GM12878 (cell line): ENCODE data around the gene CHD1L. TPM values are rescaled to one million over a fixed set of nuclear protein-coding genes. Genes with fewer than 3 reads are reported as not detected.
A peak's percentile ranks its signal among the peaks of the same experiment; 100 is the strongest.

Experiments
- ATAC-seq: fragments of 200-7000 bp; cut with Tn5 transposase; 3 replicates; pipeline ENCODE4 v1.9.1; 2020; ENCODE audit warnings: mild to moderate bottlenecking, moderate library complexity
- BruUV-seq: library from RNA; stranded (reverse); fragments of 400-500 nt; replicated peaks from 2 replicates; lab custom pipeline; 2021; lab: Mats Ljungman, UMichigan
- CTCF ChIA-PET: fragments of 300-600 bp; sonication (Branson Sonifier 250); formaldehyde crosslinking; extraction: SDS; loops from one replicate; lab custom pipeline; 2021; ENCODE audit warnings: inconsistent platforms; lab: Yijun Ruan, JAX
- POLR2A ChIA-PET: fragments of 350-600 bp; formaldehyde crosslinking; extraction: SDS; loops from one replicate; lab custom pipeline; 2021; ENCODE audit warnings: inconsistent platforms; lab: Charles Lee
- RAD21 ChIA-PET: fragments of 300-600 bp; sonication (Branson Sonifier 250); formaldehyde crosslinking; loops from one replicate; lab custom pipeline; 2023; ENCODE audit warnings: antibody characterized with exemption; ENCODE audit not compliant: unreplicated experiment; lab: Charles Lee
- SMC1A ChIA-PET: fragments of 300-600 bp; sonication (Branson Sonifier 250); formaldehyde crosslinking; loops from one replicate; lab custom pipeline; 2023; ENCODE audit not compliant: unreplicated experiment, uncharacterized antibody; lab: Charles Lee
- DNase-seq: peaks from one replicate; pipeline ENCODE4 v3.0.0-alpha.2; 2011; ENCODE audit warnings: low read depth, low spot score
- FAIRE-seq: peaks from 3 replicates; lab custom pipeline; 2011; peaks lifted over from hg19 to GRCh38; lab: Jason Lieb, UNC
- H2AFZ ChIP-seq: 2 replicates; pipeline ENCODE4 v1.6.0; 2011; ENCODE audit warnings: low read depth, low read length, control low read depth; ENCODE audit not compliant: control insufficient read depth
- H3K27ac ChIP-seq: 2 replicates; pipeline ENCODE4 v1.5.1; 2011; ENCODE audit warnings: control low read depth; ENCODE audit not compliant: control insufficient read depth, insufficient read depth
- H3K27me3 ChIP-seq, 2 experiments: replicated peaks in 1 of 2; 2 replicates each; pipeline versions ENCODE4 v1.6.0 to v1.6.1; 2011; ENCODE audit warnings: low read length in 1 of 2; ENCODE audit not compliant: control insufficient read depth in 2 of 2, insufficient read depth in 2 of 2
- H3K36me3 ChIP-seq, 2 experiments: 2 replicates each; pipeline ENCODE4 v1.5.1; 2011; ENCODE audit warnings: low read length in 1 of 2; ENCODE audit not compliant: control insufficient read depth in 2 of 2, insufficient read depth in 2 of 2
- H3K4me1 ChIP-seq: 2 replicates; pipeline ENCODE4 v1.6.1; 2011; ENCODE audit warnings: mild to moderate bottlenecking, low read length, moderate library complexity, mixed read lengths; ENCODE audit not compliant: control insufficient read depth, insufficient read depth
- H3K4me2 ChIP-seq: 2 replicates; pipeline ENCODE4 v1.6.0; 2011; ENCODE audit warnings: control low read depth; ENCODE audit not compliant: control insufficient read depth, insufficient read depth
- H3K4me3 ChIP-seq: fragments of 200-600 bp; sonication (generic); 2 replicates; pipeline ENCODE4 v1.5.1; 2016
- H3K79me2 ChIP-seq: 2 replicates; pipeline ENCODE4 v1.6.0; 2011; ENCODE audit warnings: low read length; ENCODE audit not compliant: control insufficient read depth, insufficient read depth
- H3K9ac ChIP-seq: 2 replicates; pipeline ENCODE4 v1.8.0; 2011; ENCODE audit warnings: low read length, control low read depth, mixed read lengths; ENCODE audit not compliant: control insufficient read depth, insufficient read depth
- H3K9me3 ChIP-seq: replicated peaks from 3 replicates; pipeline ENCODE4 v1.5.1; 2011; ENCODE audit warnings: mild to moderate bottlenecking, low read length; ENCODE audit not compliant: control insufficient read depth, insufficient read depth
- H4K20me1 ChIP-seq: 2 replicates; pipeline ENCODE4 v1.6.0; 2011; ENCODE audit not compliant: control insufficient read depth, insufficient read depth
- ATF7 ChIP-seq: fragments of 450-650 bp; IDR thresholded peaks from 2 replicates; pipeline ENCODE4 v1.6.1; 2016; ENCODE audit warnings: low read depth, mild to moderate bottlenecking
- FOS ChIP-seq: IDR thresholded peaks from 3 replicates; pipeline ENCODE4 v1.6.1; 2011; ENCODE audit warnings: borderline replicate concordance; ENCODE audit not compliant: insufficient read length; ENCODE audit errors: extremely low read depth
- KLF5 ChIP-seq: fragments of 450-650 bp; IDR thresholded peaks from 2 replicates; pipeline ENCODE4 v1.6.1; 2014; ENCODE audit warnings: mild to moderate bottlenecking; ENCODE audit not compliant: partially characterized antibody
- MEF2A ChIP-seq: IDR thresholded peaks from 2 replicates; pipeline ENCODE4 v1.6.1; 2011; ENCODE audit warnings: low read depth, mild to moderate bottlenecking, low read length, moderate library complexity; ENCODE audit not compliant: insufficient read depth
- MXI1 ChIP-seq: fragments of 150-350 bp; IDR thresholded peaks from 2 replicates; pipeline ENCODE4 v1.6.1; 2011; ENCODE audit warnings: low read depth, mild to moderate bottlenecking, inconsistent platforms, low read length, improper control_type of control experiment
- MYC ChIP-seq: IDR thresholded peaks from 2 replicates; pipeline ENCODE4 v1.6.1; 2011; ENCODE audit warnings: mild to moderate bottlenecking, low read length, moderate library complexity, inconsistent platforms; ENCODE audit not compliant: insufficient read depth, insufficient replicate concordance, insufficient read length, severe bottlenecking
- NBN ChIP-seq: fragments of 450-650 bp; IDR thresholded peaks from 2 replicates; pipeline ENCODE4 v1.6.1; 2016
- NFYA ChIP-seq: IDR thresholded peaks from 2 replicates; pipeline ENCODE4 v1.6.1; 2011; ENCODE audit warnings: low read depth, mild to moderate bottlenecking, low read length, improper control_type of control experiment, borderline replicate concordance
- NR2C1 ChIP-seq: fragments of 450-650 bp; IDR thresholded peaks from 2 replicates; pipeline ENCODE4 v1.6.1; 2017; ENCODE audit warnings: antibody characterized with exemption, mild to moderate bottlenecking, moderate library complexity
- RBBP5 ChIP-seq: fragments of 200-600 bp; sonication (generic); conservative IDR thresholded peaks from 2 replicates; pipeline ENCODE4 v1.6.1; 2016
- RUNX3 ChIP-seq: IDR thresholded peaks from 2 replicates; pipeline ENCODE4 v1.6.1; 2012; ENCODE audit warnings: low read length, inconsistent platforms
- SMAD1 ChIP-seq: fragments of 450-650 bp; IDR thresholded peaks from 2 replicates; pipeline ENCODE4 v1.6.1; 2018; ENCODE audit warnings: mild to moderate bottlenecking, low read depth; ENCODE audit not compliant: partially characterized antibody
- SMARCA5 ChIP-seq: fragments of 450-650 bp; IDR thresholded peaks from 2 replicates; pipeline ENCODE4 v1.6.1; 2017; ENCODE audit warnings: mild to moderate bottlenecking
- SRF ChIP-seq, 2 experiments: IDR thresholded peaks; 2 replicates each; pipeline ENCODE4 v1.6.1; 2011; ENCODE audit warnings: low read depth in 2 of 2, low read length in 2 of 2, mild to moderate bottlenecking in 1 of 2, moderate library complexity in 1 of 2
- STAT1 ChIP-seq: fragments of 450-650 bp; conservative IDR thresholded peaks from 2 replicates; pipeline ENCODE4 v1.6.1; 2014; ENCODE audit warnings: antibody characterized with exemption, mild to moderate bottlenecking
- WGBS: methylation state at CpG from one replicate; pipeline ENCODE4 v1.1.6; 2016; ENCODE audit warnings: low lambda C conversion rate; ENCODE audit not compliant: insufficient replicate concordance, insufficient coverage; ENCODE audit errors: missing lambda C conversion rate; 5-methylcytosine and 5-hydroxymethylcytosine counted together
- in situ Hi-C: fragments of 300-500 bp; cut with MboI; formaldehyde crosslinking; loops from 9 replicates; pipeline ENCODE4 v1.14.3; 2018; ENCODE audit warnings: mixed read lengths
- intact Hi-C: fragments of 100-400 bp; cut with micrococcal nuclease; formaldehyde crosslinking; loops from one replicate; pipeline ENCODE4 v1.14.2; 2022; ENCODE audit not compliant: unreplicated experiment
- polyA plus RNA-seq, 11 experiments: library from polyadenylated mRNA; depleted of rRNA in 4 of 11; unstranded in 6 of 11; stranded (reverse) in 5 of 11; fragments of >200 nt; fragmentation: Nextera tagmentation in 4 of 11; fragmentation: Illumina TruSeq in 1 of 11; extraction: Ambion mirVana in 4 of 11; extraction: Trizol in 1 of 11; gene quantifications; 1 replicate in 1 of 11; 2 replicates in 10 of 11; pipeline versions ENCODE4 v1.2.1 to v1.2.3, GENCODE V29; 2011 to 2016; ENCODE audit warnings: inconsistent platforms in 2 of 11, missing spikeins in 2 of 11, low read depth in 1 of 11
- total RNA-seq, 4 experiments: library from RNA; depleted of rRNA in 3 of 4; stranded (reverse); fragments of >200 nt in 3 of 4; fragmentation: Illumina TruSeq in 1 of 4; extraction: Trizol in 1 of 4; gene quantifications; 2 replicates each; pipeline versions ENCODE4 v1.2.1 to v1.2.3, GENCODE V29; 2013 to 2021
- TF ChIP-seq, protein P1 (sequence below): IDR thresholded peaks from 2 replicates; pipeline ENCODE4 v1.6.1; 2012; ENCODE audit warnings: improper control_type of control experiment, low read depth, low read length; ENCODE audit not compliant: insufficient replicate concordance
- TF ChIP-seq, protein P2 (sequence below): fragments of 450-650 bp; IDR thresholded peaks from 2 replicates; pipeline ENCODE4 v1.6.1; 2016; ENCODE audit warnings: mild to moderate bottlenecking
- TF ChIP-seq, protein P3 (sequence below): fragments of 450-650 bp; IDR thresholded peaks from 2 replicates; pipeline ENCODE4 v1.6.1; 2017; ENCODE audit warnings: low read depth, mild to moderate bottlenecking, moderate library complexity

CHD1L gene
- total and polyA plus RNA-seq, 10 of the 15 experiments (the other 5 are each of a cell fraction or from before 2014, with no cell fraction given) = 21.2 to 54.2 (median 44.5) TPM

DNA sequence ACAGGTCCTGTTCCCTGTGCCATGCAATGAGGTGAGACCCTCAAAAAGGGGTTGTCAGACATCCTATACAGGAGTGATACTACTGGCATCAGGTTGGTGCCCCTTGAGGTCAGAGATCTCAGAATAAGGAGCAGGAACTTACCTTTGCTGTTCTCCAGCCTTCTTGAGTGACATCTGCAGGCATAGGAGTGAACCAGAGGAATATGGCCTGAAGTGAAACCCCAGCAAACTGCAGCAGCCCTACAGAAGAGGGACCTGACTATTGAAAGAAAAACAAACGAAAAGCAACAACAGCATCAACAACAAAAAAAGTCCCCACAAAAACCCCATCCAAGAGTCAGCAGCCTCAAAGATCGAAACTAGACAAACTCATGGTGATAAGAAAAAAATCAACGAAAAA, 74.5 kb downstream of the CHD1L start:
- H3K4me1 ChIP-seq = no peaks in the 10 kb centered on the region
- POLR2A ChIA-PET = interaction anchor here (0.6 kb wide), 1 partner anchor 282 kb away, joined by 3 read pairs; no protein-coding TSS in a partner anchor
- FAIRE-seq (no peak), DNase-seq (no peak), ATAC-seq (peak; percentile 58)
- H3K4me3 ChIP-seq = no peak overlapping the region
- no TSS peak for BruUV-seq
- H3K4me2 ChIP-seq = no peak overlapping the region
- no peak overlapping the region for H2AFZ ChIP-seq
- intact Hi-C loops (no loop called here), in situ Hi-C loops (loop anchor here (5.0 kb wide), 2 partner anchors 35 to 50 kb away; no protein-coding TSS in a partner anchor)
- H3K9ac ChIP-seq = no peak overlapping the region
- 11% methylated on average over 3 of the region's 3 CpGs for WGBS
- no peaks in the 10 kb centered on the region for H4K20me1 ChIP-seq
- RAD21 ChIA-PET = interaction anchor here (1.7 kb wide), 1 partner anchor 73 kb away, joined by 6 read pairs; no protein-coding TSS in a partner anchor
- no peaks in the 10 kb centered on the region for H3K27me3 ChIP-seq
- H3K27ac ChIP-seq = no peak overlapping the region
- no peaks in the 10 kb centered on the region for H3K79me2 ChIP-seq
- H3K36me3 ChIP-seq = no peaks in the 10 kb centered on the region
- SMC1A ChIA-PET = interaction anchor here (0.8 kb wide), 1 partner anchor 43 kb away, joined by 3 read pairs; no protein-coding TSS in a partner anchor
- no peaks in the 10 kb centered on the region for H3K9me3 ChIP-seq
- CTCF ChIA-PET = interaction anchor here (2.0 kb wide), 1 partner anchor 44 kb away, joined by 7 read pairs; no protein-coding TSS in a partner anchor
- TF ChIP-seq, protein P1, sequence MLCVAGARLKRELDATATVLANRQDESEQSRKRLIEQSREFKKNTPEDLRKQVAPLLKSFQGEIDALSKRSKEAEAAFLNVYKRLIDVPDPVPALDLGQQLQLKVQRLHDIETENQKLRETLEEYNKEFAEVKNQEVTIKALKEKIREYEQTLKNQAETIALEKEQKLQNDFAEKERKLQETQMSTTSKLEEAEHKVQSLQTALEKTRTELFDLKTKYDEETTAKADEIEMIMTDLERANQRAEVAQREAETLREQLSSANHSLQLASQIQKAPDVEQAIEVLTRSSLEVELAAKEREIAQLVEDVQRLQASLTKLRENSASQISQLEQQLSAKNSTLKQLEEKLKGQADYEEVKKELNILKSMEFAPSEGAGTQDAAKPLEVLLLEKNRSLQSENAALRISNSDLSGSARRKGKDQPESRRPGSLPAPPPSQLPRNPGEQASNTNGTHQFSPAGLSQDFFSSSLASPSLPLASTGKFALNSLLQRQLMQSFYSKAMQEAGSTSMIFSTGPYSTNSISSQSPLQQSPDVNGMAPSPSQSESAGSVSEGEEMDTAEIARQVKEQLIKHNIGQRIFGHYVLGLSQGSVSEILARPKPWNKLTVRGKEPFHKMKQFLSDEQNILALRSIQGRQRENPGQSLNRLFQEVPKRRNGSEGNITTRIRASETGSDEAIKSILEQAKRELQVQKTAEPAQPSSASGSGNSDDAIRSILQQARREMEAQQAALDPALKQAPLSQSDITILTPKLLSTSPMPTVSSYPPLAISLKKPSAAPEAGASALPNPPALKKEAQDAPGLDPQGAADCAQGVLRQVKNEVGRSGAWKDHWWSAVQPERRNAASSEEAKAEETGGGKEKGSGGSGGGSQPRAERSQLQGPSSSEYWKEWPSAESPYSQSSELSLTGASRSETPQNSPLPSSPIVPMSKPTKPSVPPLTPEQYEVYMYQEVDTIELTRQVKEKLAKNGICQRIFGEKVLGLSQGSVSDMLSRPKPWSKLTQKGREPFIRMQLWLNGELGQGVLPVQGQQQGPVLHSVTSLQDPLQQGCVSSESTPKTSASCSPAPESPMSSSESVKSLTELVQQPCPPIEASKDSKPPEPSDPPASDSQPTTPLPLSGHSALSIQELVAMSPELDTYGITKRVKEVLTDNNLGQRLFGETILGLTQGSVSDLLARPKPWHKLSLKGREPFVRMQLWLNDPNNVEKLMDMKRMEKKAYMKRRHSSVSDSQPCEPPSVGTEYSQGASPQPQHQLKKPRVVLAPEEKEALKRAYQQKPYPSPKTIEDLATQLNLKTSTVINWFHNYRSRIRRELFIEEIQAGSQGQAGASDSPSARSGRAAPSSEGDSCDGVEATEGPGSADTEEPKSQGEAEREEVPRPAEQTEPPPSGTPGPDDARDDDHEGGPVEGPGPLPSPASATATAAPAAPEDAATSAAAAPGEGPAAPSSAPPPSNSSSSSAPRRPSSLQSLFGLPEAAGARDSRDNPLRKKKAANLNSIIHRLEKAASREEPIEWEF = no peak
- TF ChIP-seq ATF7 = 0 out of 2 replicates have a peak, but pooled peaks have one; percentile 7
- TF ChIP-seq NR2C1 = no peak
- no peak for TF ChIP-seq MEF2A
- TF ChIP-seq SMARCA5 = no peak
- no peak for TF ChIP-seq RUNX3
- 0 out of 2 replicates have a peak, but pooled peaks have one; percentile 17 for TF ChIP-seq NBN
- TF ChIP-seq MYC = no peak
- no peak for TF ChIP-seq NFYA
- TF ChIP-seq KLF5 = no peak
- no peak for TF ChIP-seq RBBP5
- no peak for TF ChIP-seq FOS
- TF ChIP-seq, protein P2, sequence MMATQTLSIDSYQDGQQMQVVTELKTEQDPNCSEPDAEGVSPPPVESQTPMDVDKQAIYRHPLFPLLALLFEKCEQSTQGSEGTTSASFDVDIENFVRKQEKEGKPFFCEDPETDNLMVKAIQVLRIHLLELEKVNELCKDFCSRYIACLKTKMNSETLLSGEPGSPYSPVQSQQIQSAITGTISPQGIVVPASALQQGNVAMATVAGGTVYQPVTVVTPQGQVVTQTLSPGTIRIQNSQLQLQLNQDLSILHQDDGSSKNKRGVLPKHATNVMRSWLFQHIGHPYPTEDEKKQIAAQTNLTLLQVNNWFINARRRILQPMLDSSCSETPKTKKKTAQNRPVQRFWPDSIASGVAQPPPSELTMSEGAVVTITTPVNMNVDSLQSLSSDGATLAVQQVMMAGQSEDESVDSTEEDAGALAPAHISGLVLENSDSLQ = peak; percentile 80
- TF ChIP-seq SMAD1 = no peak
- TF ChIP-seq SRF (IDR thresholded peaks at IDR 0.05; ENCODE audit: low read depth in 2 of 2, low read length in 2 of 2) = no peak
- no peak for TF ChIP-seq STAT1
- TF ChIP-seq, protein P3, sequence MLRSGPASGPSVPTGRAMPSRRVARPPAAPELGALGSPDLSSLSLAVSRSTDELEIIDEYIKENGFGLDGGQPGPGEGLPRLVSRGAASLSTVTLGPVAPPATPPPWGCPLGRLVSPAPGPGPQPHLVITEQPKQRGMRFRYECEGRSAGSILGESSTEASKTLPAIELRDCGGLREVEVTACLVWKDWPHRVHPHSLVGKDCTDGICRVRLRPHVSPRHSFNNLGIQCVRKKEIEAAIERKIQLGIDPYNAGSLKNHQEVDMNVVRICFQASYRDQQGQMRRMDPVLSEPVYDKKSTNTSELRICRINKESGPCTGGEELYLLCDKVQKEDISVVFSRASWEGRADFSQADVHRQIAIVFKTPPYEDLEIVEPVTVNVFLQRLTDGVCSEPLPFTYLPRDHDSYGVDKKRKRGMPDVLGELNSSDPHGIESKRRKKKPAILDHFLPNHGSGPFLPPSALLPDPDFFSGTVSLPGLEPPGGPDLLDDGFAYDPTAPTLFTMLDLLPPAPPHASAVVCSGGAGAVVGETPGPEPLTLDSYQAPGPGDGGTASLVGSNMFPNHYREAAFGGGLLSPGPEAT = 0 out of 2 replicates have a peak, but pooled peaks have one; percentile 12
- TF ChIP-seq MXI1 = no peak
